H9 (cell line): ENCODE results near the gene TMEM181. TPM values are rescaled to one million over a fixed set of nuclear protein-coding genes. Genes with fewer than 3 reads are reported as not detected.

Experiments
- DNase-seq: peaks from one replicate; pipeline ENCODE4 v3.0.0-alpha.2; 2017
- H2AFZ ChIP-seq: one replicate; pipeline ENCODE4 v1.6.1; 2013; ENCODE audit warnings: mild to moderate bottlenecking, low read length, control low read depth, moderate library complexity
- H2AK5ac ChIP-seq: 2 replicates; pipeline ENCODE4 v1.6.1; 2013; ENCODE audit warnings: low read length, control low read depth, mixed read lengths; ENCODE audit not compliant: insufficient read length
- H2BK120ac ChIP-seq: one replicate; pipeline ENCODE4 v1.6.1; 2013; ENCODE audit warnings: low read depth, mild to moderate bottlenecking, low read length, control low read depth, inconsistent platforms; ENCODE audit not compliant: poor library complexity, severe bottlenecking
- H2BK12ac ChIP-seq: 2 replicates; pipeline ENCODE4 v1.6.1; 2013; ENCODE audit warnings: low read length, control low read depth, mixed read lengths, low read depth; ENCODE audit not compliant: insufficient read length
- H2BK15ac ChIP-seq: 2 replicates; pipeline ENCODE4 v1.6.1; 2013; ENCODE audit warnings: low read depth, low read length, control low read depth
- H2BK20ac ChIP-seq: one replicate; pipeline ENCODE4 v1.6.1; 2013; ENCODE audit warnings: low read depth, mild to moderate bottlenecking, low read length, control low read depth, inconsistent platforms; ENCODE audit not compliant: poor library complexity, severe bottlenecking
- H2BK5ac ChIP-seq: 2 replicates; pipeline ENCODE4 v1.6.1; 2013; ENCODE audit warnings: low read length, control low read depth, mixed read lengths; ENCODE audit not compliant: insufficient read length
- H3K14ac ChIP-seq: 2 replicates; pipeline ENCODE4 v1.6.1; 2013; ENCODE audit warnings: low read length, control low read depth; ENCODE audit not compliant: insufficient read depth
- H3K18ac ChIP-seq: 2 replicates; pipeline ENCODE4 v1.6.1; 2013; ENCODE audit warnings: low read depth, mild to moderate bottlenecking, mixed read lengths, low read length, control low read depth; ENCODE audit not compliant: insufficient read length
- H3K23ac ChIP-seq: 2 replicates; pipeline ENCODE4 v1.6.1; 2013; ENCODE audit warnings: low read length, control low read depth, mixed read lengths, low read depth; ENCODE audit not compliant: insufficient read length
- H3K23me2 ChIP-seq: 2 replicates; pipeline ENCODE4 v1.6.1; 2013; ENCODE audit warnings: low read depth, mild to moderate bottlenecking, mixed read lengths, low read length, control low read depth; ENCODE audit not compliant: insufficient read length, poor library complexity, severe bottlenecking
- H3K27ac ChIP-seq: 2 replicates; pipeline ENCODE4 v1.5.1; 2013; ENCODE audit warnings: low read length, control low read depth, mixed read lengths, low read depth; ENCODE audit not compliant: insufficient read length
- H3K27me3 ChIP-seq: 2 replicates; pipeline ENCODE4 v1.6.1; 2013; ENCODE audit warnings: low read length, control low read depth, inconsistent platforms; ENCODE audit not compliant: insufficient read depth
- H3K4ac ChIP-seq: 2 replicates; pipeline ENCODE4 v1.6.1; 2013; ENCODE audit warnings: low read depth, mild to moderate bottlenecking, control low read depth, inconsistent platforms, low read length, moderate library complexity
- H3K4me1 ChIP-seq: 2 replicates; pipeline ENCODE4 v1.6.1; 2013; ENCODE audit warnings: low read length, control low read depth, inconsistent platforms; ENCODE audit not compliant: insufficient read depth
- H3K4me2 ChIP-seq: 2 replicates; pipeline ENCODE4 v1.6.1; 2013; ENCODE audit warnings: low read length, control low read depth, mixed read lengths; ENCODE audit not compliant: insufficient read length, insufficient read depth
- H3K56ac ChIP-seq: 2 replicates; pipeline ENCODE4 v1.6.1; 2013; ENCODE audit warnings: low read depth, mild to moderate bottlenecking, mixed read lengths, low read length, control low read depth; ENCODE audit not compliant: insufficient read length
- H3K79me1 ChIP-seq: 2 replicates; pipeline ENCODE4 v1.6.1; 2013; ENCODE audit warnings: low read depth, mild to moderate bottlenecking, moderate library complexity, low read length, control low read depth, inconsistent platforms; ENCODE audit not compliant: insufficient read depth, poor library complexity, severe bottlenecking
- H3K79me2 ChIP-seq: 2 replicates; pipeline ENCODE4 v1.6.1; 2013; ENCODE audit warnings: low read length, control low read depth, inconsistent platforms; ENCODE audit not compliant: insufficient read depth
- H3K9ac ChIP-seq: 2 replicates; pipeline ENCODE4 v1.6.1; 2013; ENCODE audit warnings: low read length, control low read depth, mixed read lengths; ENCODE audit not compliant: insufficient read length; ENCODE audit errors: extremely low read depth
- H3K9me3 ChIP-seq: one replicate; pipeline ENCODE4 v1.6.1; 2013; ENCODE audit warnings: low read depth, low read length, inconsistent platforms; ENCODE audit not compliant: control insufficient read depth
- H3T11ph ChIP-seq: one replicate; pipeline ENCODE4 v1.6.1; 2013; ENCODE audit warnings: mild to moderate bottlenecking, low read length, control low read depth, inconsistent platforms
- H4K20me1 ChIP-seq: one replicate; pipeline ENCODE4 v1.6.1; 2013; ENCODE audit not compliant: control insufficient read depth, insufficient read length, insufficient read depth
- H4K5ac ChIP-seq: 2 replicates; pipeline ENCODE4 v1.6.1; 2013; ENCODE audit warnings: low read depth, mild to moderate bottlenecking, mixed read lengths, low read length, control low read depth; ENCODE audit not compliant: insufficient read length
- H4K8ac ChIP-seq: replicated peaks from 2 replicates; pipeline ENCODE4 v1.6.1; 2013; ENCODE audit warnings: low read length, control low read depth, mixed read lengths, low read depth; ENCODE audit not compliant: insufficient read length
- H4K91ac ChIP-seq: 2 replicates; pipeline ENCODE4 v1.6.1; 2013; ENCODE audit warnings: low read depth, mild to moderate bottlenecking, moderate library complexity, mixed read lengths, low read length, control low read depth; ENCODE audit not compliant: insufficient read length
- H3K27ac Mint-ChIP-seq, 3 experiments: 2 replicates in 2 of 3; 3 replicates in 1 of 3; pipeline ENCODE4 v1.8.0; 2020 to 2021; ENCODE audit warnings: mixed read lengths in 3 of 3, mild to moderate bottlenecking in 1 of 3, moderate library complexity in 1 of 3
- H3K27me3 Mint-ChIP-seq: 2 replicates; pipeline ENCODE4 v1.8.0; 2021; ENCODE audit warnings: low read depth, mild to moderate bottlenecking, moderate library complexity, mixed read lengths
- H3K36me3 Mint-ChIP-seq, 3 experiments: 2 replicates in 2 of 3; 3 replicates in 1 of 3; pipeline ENCODE4 v1.8.0; 2020 to 2021; ENCODE audit warnings: low read depth in 3 of 3, mixed read lengths in 3 of 3; ENCODE audit not compliant: insufficient read depth in 1 of 3
- H3K4me1 Mint-ChIP-seq, 2 experiments: 2 replicates each; pipeline ENCODE4 v1.8.0; 2020; ENCODE audit warnings: mixed read lengths in 2 of 2
- H3K4me3 Mint-ChIP-seq, 2 experiments: 2 replicates in 1 of 2; 3 replicates in 1 of 2; pipeline ENCODE4 v1.8.0; 2020 to 2021; ENCODE audit warnings: mild to moderate bottlenecking in 2 of 2, mixed read lengths in 2 of 2, moderate library complexity in 1 of 2
- H3K9me3 Mint-ChIP-seq, 2 experiments: 2 replicates in 1 of 2; 3 replicates in 1 of 2; pipeline ENCODE4 v1.8.0; 2020; ENCODE audit warnings: mild to moderate bottlenecking in 2 of 2, mixed read lengths in 2 of 2, moderate library complexity in 1 of 2
- WGBS: extraction: QIAGEN DNeasy Blood & Tissue Kit; methylation state at CpG from one replicate; pipeline ENCODE4 v1.1.7; 2013; ENCODE audit warnings: missing lambda C conversion rate, low lambda C conversion rate, mixed read lengths; ENCODE audit not compliant: insufficient read length; ENCODE audit errors: extremely low coverage; 5-methylcytosine and 5-hydroxymethylcytosine counted together
- total RNA-seq: library from RNA; stranded (reverse); gene quantifications from 2 replicates; pipeline ENCODE4 v1.2.1, GENCODE V29; 2021
- TF ChIP-seq, protein P1 (sequence below): fragments of 200-600 bp; sonication (generic); conservative IDR thresholded peaks from 3 replicates; pipeline ENCODE4 v1.8.0; 2021; ENCODE audit warnings: antibody characterized with exemption, mild to moderate bottlenecking

The TMEM181 gene
- total RNA-seq, 1 experiment from 2014 or later: 24.4 TPM

DNA sequence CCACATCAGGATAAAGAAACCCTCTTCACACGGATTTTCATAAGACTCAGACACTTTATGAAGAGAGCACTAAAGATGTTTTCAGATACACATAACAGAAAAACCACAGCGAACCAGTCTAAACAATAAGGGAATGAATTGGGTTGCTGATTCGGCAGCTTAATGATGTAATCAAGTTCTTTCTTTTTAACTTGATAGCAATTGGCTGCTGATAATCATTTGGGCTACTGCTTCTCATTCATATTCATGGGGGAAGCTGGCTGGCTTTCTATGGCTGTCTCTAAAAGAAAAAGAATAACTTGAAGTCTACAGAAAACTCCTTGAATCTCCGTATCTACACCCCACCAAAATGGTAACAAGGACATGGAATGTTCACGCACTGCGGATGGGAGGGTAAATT is 20.0 kb upstream of the TMEM181 start:
- no peaks in the 10 kb centered on the region for H3K79me2 ChIP-seq
- no CpG with 5 or more reads among the region's 6 CpGs for WGBS
- H3K9me3 ChIP-seq: no peaks in the 10 kb centered on the region
- no peaks in the 10 kb centered on the region for H3K79me1 ChIP-seq
- H3K4me3 Mint-ChIP-seq: no peak overlapping the region
- no peak overlapping the region for H2BK15ac ChIP-seq
- H3K9me3 Mint-ChIP-seq: no peaks in the 10 kb centered on the region
- H3K27ac ChIP-seq: no peak overlapping the region
- H2BK20ac ChIP-seq: no peak overlapping the region
- peaks cover 6% of the 10 kb centered on the region for H3K23me2 ChIP-seq
- no peak overlapping the region for H3K4ac ChIP-seq
- H4K5ac ChIP-seq: no peak overlapping the region
- DNase-seq: no peak
- TF ChIP-seq, protein P1, sequence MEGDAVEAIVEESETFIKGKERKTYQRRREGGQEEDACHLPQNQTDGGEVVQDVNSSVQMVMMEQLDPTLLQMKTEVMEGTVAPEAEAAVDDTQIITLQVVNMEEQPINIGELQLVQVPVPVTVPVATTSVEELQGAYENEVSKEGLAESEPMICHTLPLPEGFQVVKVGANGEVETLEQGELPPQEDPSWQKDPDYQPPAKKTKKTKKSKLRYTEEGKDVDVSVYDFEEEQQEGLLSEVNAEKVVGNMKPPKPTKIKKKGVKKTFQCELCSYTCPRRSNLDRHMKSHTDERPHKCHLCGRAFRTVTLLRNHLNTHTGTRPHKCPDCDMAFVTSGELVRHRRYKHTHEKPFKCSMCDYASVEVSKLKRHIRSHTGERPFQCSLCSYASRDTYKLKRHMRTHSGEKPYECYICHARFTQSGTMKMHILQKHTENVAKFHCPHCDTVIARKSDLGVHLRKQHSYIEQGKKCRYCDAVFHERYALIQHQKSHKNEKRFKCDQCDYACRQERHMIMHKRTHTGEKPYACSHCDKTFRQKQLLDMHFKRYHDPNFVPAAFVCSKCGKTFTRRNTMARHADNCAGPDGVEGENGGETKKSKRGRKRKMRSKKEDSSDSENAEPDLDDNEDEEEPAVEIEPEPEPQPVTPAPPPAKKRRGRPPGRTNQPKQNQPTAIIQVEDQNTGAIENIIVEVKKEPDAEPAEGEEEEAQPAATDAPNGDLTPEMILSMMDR: no peak
- H2BK5ac ChIP-seq: no peak overlapping the region
- peaks cover 15 to 22% of the 10 kb centered on the region in 2 experiments for H3K4me1 Mint-ChIP-seq
- no peak overlapping the region for H3K23ac ChIP-seq
- H3K27me3 Mint-ChIP-seq: peaks cover 12% of the 10 kb centered on the region
- H2AK5ac ChIP-seq: no peak overlapping the region
- H3K14ac ChIP-seq: no peak overlapping the region
- H3K36me3 Mint-ChIP-seq: peaks cover 0 to 23% (median 3%) of the 10 kb centered on the region in 3 experiments; a peak in 3 of 7 replicates
- no peaks in the 10 kb centered on the region for H3K4me1 ChIP-seq
- no peak overlapping the region for H4K91ac ChIP-seq
- no peak overlapping the region for H3K9ac ChIP-seq
- no peak overlapping the region for H2AFZ ChIP-seq
- H3K4me2 ChIP-seq: no peak overlapping the region
- H4K20me1 ChIP-seq: no peaks in the 10 kb centered on the region
- no peak overlapping the region for H2BK12ac ChIP-seq
- no peak overlapping the region for H3K27ac Mint-ChIP-seq
- H3T11ph ChIP-seq: no peak overlapping the region
- no peak overlapping the region for H2BK120ac ChIP-seq
- H4K8ac ChIP-seq: no peak overlapping the region
- H3K18ac ChIP-seq: no peak overlapping the region
- no peak overlapping the region for H3K56ac ChIP-seq
- no peaks in the 10 kb centered on the region for H3K27me3 ChIP-seq
